NCI-H345 (cell line): Measurements from ENCODE around the gene CHMP5.
A peak's percentile ranks its signal among the peaks of the same experiment; 100 is the strongest.

Experiments
- DNase-seq: peaks from one replicate; lab custom pipeline; 2025; lab: John Stamatoyannopoulos, UW

Gene CHMP5

GRCh38 chr9:33264473-33265177, at the start of gene CHMP5, which contains the start of gene BAG1:
Gene CHMP5, plus strand, starts transcription at chr9:33265049. Its CDS starts 30 bp downstream, at chr9:33265079.
Gene BAG1, minus strand, starts transcription at chr9:33264708.
- DNase-seq, result peak; percentile 99

GRCh38 chr9:33220681-33221567, 43.9 kb upstream of the CHMP5 start:
- DNase-seq, result no peak

GRCh38 chr9:33221568-33221884, 43.3 kb upstream of the CHMP5 start:
- no peak for DNase-seq

GRCh38 chr9:33222031-33222430, 42.8 kb upstream of the CHMP5 start:
- DNase-seq, result no peak

- DNase-seq, result no peak
These were observed 41.2 kb upstream of the CHMP5 start for GRCh38 chr9:33223696-33224095.

GRCh38 chr9:33225319-33226147, 39.3 kb upstream of the CHMP5 start:
- DNase-seq, result peak; percentile 62

- no peak for DNase-seq
These were observed 37.8 kb upstream of the CHMP5 start for GRCh38 chr9:33227008-33227398.

- DNase-seq, result no peak
These were observed 37.1 kb upstream of the CHMP5 start for GRCh38 chr9:33227741-33228140.

- DNase-seq, result no peak
These were observed 36.2 kb upstream of the CHMP5 start for GRCh38 chr9:33228606-33229005.

- DNase-seq, result peak; percentile 68
These were observed 35.3 kb upstream of the CHMP5 start for GRCh38 chr9:33229359-33230114.

- no peak for DNase-seq
These were observed 33.9 kb upstream of the CHMP5 start for GRCh38 chr9:33230756-33231622.

GRCh38 chr9:33231623-33231942, 33.3 kb upstream of the CHMP5 start:
- DNase-seq, result no peak

GRCh38 chr9:33232815-33233214, 32.0 kb upstream of the CHMP5 start:
- DNase-seq, result no peak

GRCh38 chr9:33233626-33234342, 31.1 kb upstream of the CHMP5 start:
- no peak for DNase-seq

- no peak for DNase-seq
These were observed 30.1 kb upstream of the CHMP5 start for GRCh38 chr9:33234511-33235467.

GRCh38 chr9:33236571-33236970, 28.3 kb upstream of the CHMP5 start:
- no peak for DNase-seq

- DNase-seq, result no peak
These were observed 24.9 kb upstream of the CHMP5 start, which contains the start of gene SPINK4 for GRCh38 chr9:33239921-33240320. Gene SPINK4, plus strand, starts transcription at chr9:33240167. Its CDS starts 42 bp downstream, at chr9:33240209.

- no peak for DNase-seq
These were observed 23.6 kb upstream of the CHMP5 start for GRCh38 chr9:33241298-33241697.

GRCh38 chr9:33242609-33243134, 22.2 kb upstream of the CHMP5 start:
- no peak for DNase-seq
